MM.1S (cell line): ENCODE data around the gene DYNLRB1.

Experiments used
- DNase-seq: peaks from one replicate; pipeline ENCODE4 v3.0.0-alpha.2; 2015
- H2AFZ ChIP-seq: fragments of 300-600 bp; sonication (generic); 2 replicates; pipeline ENCODE4 v1.6.0; 2016; ENCODE audit warnings: antibody characterized with exemption, low read length
- H3F3A ChIP-seq: fragments of 300-600 bp; sonication (generic); 2 replicates; pipeline ENCODE4 v1.6.1; 2016; ENCODE audit warnings: mild to moderate bottlenecking, antibody characterized with exemption, low read length, moderate library complexity, mixed read lengths; ENCODE audit not compliant: insufficient read depth
- H3K27ac ChIP-seq: fragments of 300-600 bp; sonication (generic); 2 replicates; pipeline ENCODE4 v1.5.1; 2016; ENCODE audit warnings: mild to moderate bottlenecking, low read length
- H3K27me3 ChIP-seq: fragments of 300-600 bp; sonication (generic); replicated peaks from 2 replicates; pipeline ENCODE4 v1.6.0; 2016; ENCODE audit warnings: low read length; ENCODE audit not compliant: insufficient read depth
- H3K36me3 ChIP-seq: fragments of 300-600 bp; sonication (generic); replicated peaks from 2 replicates; pipeline ENCODE4 v1.6.1; 2016; ENCODE audit warnings: mild to moderate bottlenecking, low read length, mixed read lengths; ENCODE audit not compliant: insufficient read depth
- H3K4me1 ChIP-seq: fragments of 300-600 bp; sonication (generic); 2 replicates; pipeline ENCODE4 v1.6.1; 2016; ENCODE audit warnings: low read length, mixed read lengths
- H3K4me2 ChIP-seq: fragments of 300-600 bp; sonication (generic); 2 replicates; pipeline ENCODE4 v1.6.0; 2016; ENCODE audit warnings: low read depth, low read length
- H3K4me3 ChIP-seq: fragments of 300-600 bp; sonication (generic); 2 replicates; pipeline ENCODE4 v1.5.1; 2016; ENCODE audit warnings: low read length, mixed read lengths
- H3K79me2 ChIP-seq: fragments of 300-600 bp; sonication (generic); 2 replicates; pipeline ENCODE4 v1.6.1; 2016; ENCODE audit warnings: mixed run types, low read length, mixed read lengths
- H3K9ac ChIP-seq: fragments of 300-600 bp; sonication (generic); 2 replicates; pipeline ENCODE4 v1.6.1; 2016; ENCODE audit warnings: low read length, mixed read lengths
- H3K9me2 ChIP-seq: fragments of 300-600 bp; sonication (generic); replicated peaks from 2 replicates; pipeline ENCODE4 v1.6.1; 2016; ENCODE audit warnings: mild to moderate bottlenecking, low read length, mixed read lengths; ENCODE audit not compliant: insufficient read depth
- H3K9me3 ChIP-seq: fragments of 300-600 bp; sonication (generic); replicated peaks from 2 replicates; pipeline ENCODE4 v1.6.1; 2016; ENCODE audit warnings: mild to moderate bottlenecking, low read length, mixed read lengths; ENCODE audit not compliant: insufficient read depth
- H4K20me1 ChIP-seq: fragments of 300-600 bp; sonication (generic); 2 replicates; pipeline ENCODE4 v1.6.1; 2016; ENCODE audit warnings: mild to moderate bottlenecking, low read length, moderate library complexity, mixed read lengths; ENCODE audit not compliant: insufficient read depth
- EZH2 ChIP-seq: fragments of 300-600 bp; sonication (generic); optimal IDR thresholded peaks from 2 replicates; pipeline ENCODE3; 2017; ENCODE audit warnings: low read depth, mild to moderate bottlenecking, antibody characterized with exemption, low read length, mixed read lengths
- EZH2phosphoT487 ChIP-seq: fragments of 300-600 bp; sonication (generic); IDR thresholded peaks from 2 replicates; pipeline ENCODE4 v1.6.1; 2018; ENCODE audit warnings: antibody characterized with exemption, low read length
- TF ChIP-seq, protein P1 (sequence below): fragments of 300-600 bp; sonication (generic); IDR thresholded peaks from 2 replicates; pipeline ENCODE4 v1.5.1; 2016; ENCODE audit warnings: antibody characterized with exemption, low read length, mixed read lengths

DYNLRB1 gene

DNA sequence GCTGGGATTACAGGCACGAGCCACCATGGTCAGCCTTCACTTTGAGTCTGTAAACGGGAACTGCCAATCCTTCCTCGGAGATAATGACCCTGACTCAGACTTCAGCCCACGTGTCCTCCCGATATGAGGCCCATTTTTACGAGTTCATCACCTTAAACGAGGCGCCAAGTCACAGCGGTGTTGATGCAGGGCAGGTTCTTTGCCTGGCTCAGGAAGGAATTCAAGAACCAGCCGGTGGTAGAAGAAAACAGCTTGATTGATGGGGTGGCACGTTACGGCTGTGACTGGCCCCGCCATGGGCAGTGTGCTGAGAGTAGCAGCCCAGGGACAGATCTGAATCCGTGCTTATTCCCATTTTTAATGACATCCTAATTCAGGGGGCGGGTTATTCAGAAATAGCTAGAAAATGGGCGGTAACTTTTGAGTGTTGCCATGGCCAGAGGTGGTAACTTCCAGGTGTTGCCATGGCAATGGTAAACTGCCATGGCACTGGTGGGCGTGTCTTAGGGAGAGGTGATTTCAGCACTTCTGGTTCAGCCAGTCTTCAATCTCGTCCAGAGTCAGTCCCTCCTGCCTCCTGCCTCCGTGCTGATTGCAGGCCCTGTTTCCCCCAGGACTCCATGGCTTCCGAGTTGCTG is 33.2 kb downstream of the DYNLRB1 start:
- Histone ChIP-seq H4K20me1 (no peaks in the 10 kb centered on the region), H3K27me3 (no peaks in the 10 kb centered on the region), H3K27ac (no peak overlapping the region), H3K79me2 (no peaks in the 10 kb centered on the region), H3K9me2 (no peaks in the 10 kb centered on the region), H3K4me2 (no peak overlapping the region), H3K4me1 (no peaks in the 10 kb centered on the region), H3K9ac (no peak overlapping the region), H2AFZ (no peak overlapping the region), H3K36me3 (no peaks in the 10 kb centered on the region), H3K9me3 (no peaks in the 10 kb centered on the region), H3F3A (no peaks in the 10 kb centered on the region), H3K4me3 (no peak overlapping the region)
- no peak for TF ChIP-seq EZH2phosphoT487
- TF ChIP-seq EZH2 = no peak
- TF ChIP-seq, protein P1, sequence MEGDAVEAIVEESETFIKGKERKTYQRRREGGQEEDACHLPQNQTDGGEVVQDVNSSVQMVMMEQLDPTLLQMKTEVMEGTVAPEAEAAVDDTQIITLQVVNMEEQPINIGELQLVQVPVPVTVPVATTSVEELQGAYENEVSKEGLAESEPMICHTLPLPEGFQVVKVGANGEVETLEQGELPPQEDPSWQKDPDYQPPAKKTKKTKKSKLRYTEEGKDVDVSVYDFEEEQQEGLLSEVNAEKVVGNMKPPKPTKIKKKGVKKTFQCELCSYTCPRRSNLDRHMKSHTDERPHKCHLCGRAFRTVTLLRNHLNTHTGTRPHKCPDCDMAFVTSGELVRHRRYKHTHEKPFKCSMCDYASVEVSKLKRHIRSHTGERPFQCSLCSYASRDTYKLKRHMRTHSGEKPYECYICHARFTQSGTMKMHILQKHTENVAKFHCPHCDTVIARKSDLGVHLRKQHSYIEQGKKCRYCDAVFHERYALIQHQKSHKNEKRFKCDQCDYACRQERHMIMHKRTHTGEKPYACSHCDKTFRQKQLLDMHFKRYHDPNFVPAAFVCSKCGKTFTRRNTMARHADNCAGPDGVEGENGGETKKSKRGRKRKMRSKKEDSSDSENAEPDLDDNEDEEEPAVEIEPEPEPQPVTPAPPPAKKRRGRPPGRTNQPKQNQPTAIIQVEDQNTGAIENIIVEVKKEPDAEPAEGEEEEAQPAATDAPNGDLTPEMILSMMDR = no peak
- DNase-seq = no peak

DNA sequence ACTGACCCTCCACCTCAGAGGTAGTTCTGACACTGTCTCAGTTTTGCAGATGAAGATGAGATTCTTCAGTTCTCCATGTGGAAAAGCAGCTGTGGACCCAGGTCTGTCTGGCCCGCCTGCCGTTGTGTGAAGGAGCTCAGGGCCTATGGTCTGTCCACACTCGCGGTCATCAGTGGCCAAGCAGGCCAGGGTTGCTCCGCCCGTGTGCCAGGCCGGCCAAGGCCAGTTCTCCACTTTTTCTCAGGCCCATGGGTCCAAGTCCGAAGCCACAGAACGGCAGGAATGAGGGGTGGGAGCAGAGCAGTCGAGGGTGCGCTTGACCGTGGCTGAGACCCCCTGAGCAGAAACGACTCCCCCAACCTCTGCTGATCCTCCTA is 33.7 kb downstream of the DYNLRB1 start:
- H3K9ac ChIP-seq = no peak overlapping the region
- no peaks in the 10 kb centered on the region for H3K9me3 ChIP-seq
- no peaks in the 10 kb centered on the region for H3K9me2 ChIP-seq
- H3K4me3 ChIP-seq = no peak overlapping the region
- no peaks in the 10 kb centered on the region for H3K79me2 ChIP-seq
- H3K27me3 ChIP-seq = no peaks in the 10 kb centered on the region
- H3F3A ChIP-seq = no peaks in the 10 kb centered on the region
- no peak for DNase-seq
- H3K27ac ChIP-seq = no peak overlapping the region
- no peaks in the 10 kb centered on the region for H3K36me3 ChIP-seq
- no peaks in the 10 kb centered on the region for H3K4me1 ChIP-seq
- TF ChIP-seq EZH2phosphoT487 (no peak), EZH2 (no peak)
- TF ChIP-seq, protein P1 = no peak
- no peaks in the 10 kb centered on the region for H4K20me1 ChIP-seq
- no peak overlapping the region for H3K4me2 ChIP-seq
- no peak overlapping the region for H2AFZ ChIP-seq

DNA sequence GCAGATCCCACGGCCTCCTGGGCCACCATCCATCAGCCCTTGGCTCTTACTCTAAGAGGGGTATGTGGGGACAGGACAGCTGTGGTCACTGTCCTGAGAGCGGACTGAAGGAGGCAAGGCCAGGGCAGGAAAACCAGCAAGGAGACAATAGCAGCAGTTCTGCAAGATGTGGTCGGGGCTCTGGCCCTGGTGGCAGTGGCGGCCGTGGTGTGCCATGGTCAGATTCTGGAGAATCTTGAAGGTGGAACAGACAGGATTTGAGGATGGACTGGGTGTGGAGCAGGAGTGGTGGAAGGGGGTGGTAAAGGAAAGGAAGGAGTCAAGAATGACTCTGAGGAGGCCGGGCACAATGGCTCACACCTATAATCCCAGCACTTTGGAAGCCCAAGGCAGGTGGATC is 36.3 kb downstream of the DYNLRB1 start:
- H3K36me3 ChIP-seq = no peaks in the 10 kb centered on the region
- H3K27ac ChIP-seq = no peak overlapping the region
- H3K9me3 ChIP-seq = no peaks in the 10 kb centered on the region

More for the DNA sequence above, 36.3 kb downstream of the DYNLRB1 start:
- Histone ChIP-seq H2AFZ (no peak overlapping the region), H3K4me3 (no peak overlapping the region), H3K27me3 (no peaks in the 10 kb centered on the region), H3K4me1 (no peaks in the 10 kb centered on the region), H3K9me2 (no peaks in the 10 kb centered on the region), H3K4me2 (no peak overlapping the region), H4K20me1 (no peaks in the 10 kb centered on the region), H3F3A (no peaks in the 10 kb centered on the region), H3K79me2 (no peaks in the 10 kb centered on the region), H3K9ac (no peak overlapping the region)
- no peak for DNase-seq
- no peak for TF ChIP-seq EZH2phosphoT487
- TF ChIP-seq EZH2 = no peak
- TF ChIP-seq, protein P1 = no peak
